ENCODE measurements around the gene TMEM245.

DNA sequence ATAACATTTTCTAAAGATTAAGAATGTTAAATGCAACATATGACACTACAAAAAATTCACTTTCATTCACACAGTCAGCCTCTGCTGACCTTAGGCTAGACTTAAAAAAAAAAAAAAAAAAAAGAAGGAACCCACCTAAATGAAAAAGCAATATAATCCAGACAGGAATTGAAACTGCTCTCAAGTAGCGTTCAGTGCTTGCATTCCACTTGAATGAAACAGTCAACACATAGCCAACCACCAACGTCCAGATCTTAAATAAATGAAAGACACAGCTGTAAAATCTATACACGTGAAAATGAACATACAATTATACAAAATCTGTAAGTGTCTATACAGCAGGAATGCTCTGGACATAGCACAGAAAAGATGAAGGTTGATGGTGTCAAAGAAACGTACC is 11.4 kb downstream of the TMEM245 start:
- no peak for TF ChIP-seq POLR2A (IDR thresholded peaks at IDR 0.05)
- TF ChIP-seq, protein P1, sequence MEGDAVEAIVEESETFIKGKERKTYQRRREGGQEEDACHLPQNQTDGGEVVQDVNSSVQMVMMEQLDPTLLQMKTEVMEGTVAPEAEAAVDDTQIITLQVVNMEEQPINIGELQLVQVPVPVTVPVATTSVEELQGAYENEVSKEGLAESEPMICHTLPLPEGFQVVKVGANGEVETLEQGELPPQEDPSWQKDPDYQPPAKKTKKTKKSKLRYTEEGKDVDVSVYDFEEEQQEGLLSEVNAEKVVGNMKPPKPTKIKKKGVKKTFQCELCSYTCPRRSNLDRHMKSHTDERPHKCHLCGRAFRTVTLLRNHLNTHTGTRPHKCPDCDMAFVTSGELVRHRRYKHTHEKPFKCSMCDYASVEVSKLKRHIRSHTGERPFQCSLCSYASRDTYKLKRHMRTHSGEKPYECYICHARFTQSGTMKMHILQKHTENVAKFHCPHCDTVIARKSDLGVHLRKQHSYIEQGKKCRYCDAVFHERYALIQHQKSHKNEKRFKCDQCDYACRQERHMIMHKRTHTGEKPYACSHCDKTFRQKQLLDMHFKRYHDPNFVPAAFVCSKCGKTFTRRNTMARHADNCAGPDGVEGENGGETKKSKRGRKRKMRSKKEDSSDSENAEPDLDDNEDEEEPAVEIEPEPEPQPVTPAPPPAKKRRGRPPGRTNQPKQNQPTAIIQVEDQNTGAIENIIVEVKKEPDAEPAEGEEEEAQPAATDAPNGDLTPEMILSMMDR (IDR thresholded peaks at IDR 0.05), result no peak

Measured in sigmoid colon (tissue), 3 donors.